ENCODE results near the gene KRTAP4-16. TPM values are rescaled to one million over a fixed set of nuclear protein-coding genes. Genes with fewer than 3 reads are reported as not detected.
"Not testable (repeated sequence)": the region's sequence is repeated elsewhere in the genome, so short reads cannot be mapped to it uniquely, and the experiment has no call there.

KRTAP4-16 gene
- total RNA-seq, 4 donors from 2014 or later, result not detected

GRCh38 chr17:41147531-41148204 lies 45.7 kb upstream of the KRTAP4-16 start:
- intact Hi-C loops (cut with DNase I; ENCODE audit: low total_unique reads), result no loop called here
- Histone ChIP-seq H3K36me3 (no peaks in the 10 kb centered on the region), H3K27ac (no peak overlapping the region), H3K27me3 (no peaks in the 10 kb centered on the region), H3K9me3 (no peaks in the 10 kb centered on the region), H3K4me3 (no peak overlapping the region), H3K4me1 (no peaks in the 10 kb centered on the region)
- no peak for DNase-seq
- TF ChIP-seq CTCF (IDR thresholded peaks at IDR 0.05) (no peak), POLR2A (IDR thresholded peaks at IDR 0.05) (no peak)

GRCh38 chr17:41145261-41145660 lies 43.3 kb upstream of the KRTAP4-16 start:
- H3K4me3 ChIP-seq, result no peak overlapping the region
- DNase-seq, result no peak
- TF ChIP-seq POLR2A (IDR thresholded peaks at IDR 0.05), result no peak
- TF ChIP-seq CTCF (IDR thresholded peaks at IDR 0.05), result no peak
- no peaks in the 10 kb centered on the region for H3K36me3 ChIP-seq
- no peaks in the 10 kb centered on the region for H3K4me1 ChIP-seq
- H3K9me3 ChIP-seq, result no peaks in the 10 kb centered on the region
- intact Hi-C loops (cut with DNase I; ENCODE audit: low total_unique reads), result no loop called here
- no peaks in the 10 kb centered on the region for H3K27me3 ChIP-seq
- no peak overlapping the region for H3K27ac ChIP-seq

GRCh38 chr17:41144846-41145245 lies 42.8 kb upstream of the KRTAP4-16 start:
- H3K27me3 ChIP-seq, result no peaks in the 10 kb centered on the region
- DNase-seq, result no peak
- no peak for TF ChIP-seq CTCF (IDR thresholded peaks at IDR 0.05)
- TF ChIP-seq POLR2A (IDR thresholded peaks at IDR 0.05), result no peak
- no peaks in the 10 kb centered on the region for H3K9me3 ChIP-seq
- H3K4me1 ChIP-seq, result no peaks in the 10 kb centered on the region
- intact Hi-C loops (cut with DNase I; ENCODE audit: low total_unique reads), result no loop called here
- no peaks in the 10 kb centered on the region for H3K36me3 ChIP-seq
- no peak overlapping the region for H3K4me3 ChIP-seq
- no peak overlapping the region for H3K27ac ChIP-seq

DNA sequence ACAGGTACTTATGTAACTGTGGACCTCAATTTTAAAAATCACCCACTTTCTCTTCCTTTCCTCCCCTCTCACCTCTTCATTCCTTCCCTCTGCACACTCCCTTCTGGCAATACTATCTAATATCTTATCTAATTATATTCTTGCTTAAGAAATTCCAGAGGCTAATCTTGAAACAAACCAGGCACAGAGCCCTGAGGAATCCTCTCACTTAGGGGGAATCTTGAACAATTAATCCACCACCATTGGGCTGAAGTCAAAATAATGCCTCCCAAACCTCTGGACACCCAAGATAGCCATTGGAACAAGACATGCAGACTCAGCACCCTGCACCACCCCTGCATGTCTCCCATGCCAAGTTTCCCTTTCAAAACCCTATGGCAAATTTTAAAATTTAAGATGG lies 39.4 kb upstream of the KRTAP4-16 start:
- no peak overlapping the region for H3K4me3 ChIP-seq
- no peaks in the 10 kb centered on the region for H3K9me3 ChIP-seq
- TF ChIP-seq CTCF (IDR thresholded peaks at IDR 0.05), result no peak
- TF ChIP-seq POLR2A (IDR thresholded peaks at IDR 0.05), result no peak
- no peak overlapping the region for H3K27ac ChIP-seq
- H3K27me3 ChIP-seq, result no peaks in the 10 kb centered on the region
- H3K36me3 ChIP-seq, result no peaks in the 10 kb centered on the region
- intact Hi-C loops (cut with DNase I; ENCODE audit: low total_unique reads), result no loop called here
- H3K4me1 ChIP-seq, result no peaks in the 10 kb centered on the region
- DNase-seq, result no peak

GRCh38 chr17:41140360-41141131 lies 38.5 kb upstream of the KRTAP4-16 start, which contains the start of gene KRTAP4-6:
Gene KRTAP4-6 (minus strand): TSS chr17:41140544. CDS start chr17:41140487, 57 bp downstream.
- intact Hi-C loops (cut with DNase I; ENCODE audit: low total_unique reads), result no loop called here
- DNase-seq, result no peak

GRCh38 chr17:41139865-41140264 lies 37.9 kb upstream of the KRTAP4-16 start:
- H3K27me3 ChIP-seq; H3K27ac ChIP-seq; H3K4me3 ChIP-seq; intact Hi-C loops (cut with DNase I; ENCODE audit: low total_unique reads); H3K36me3 ChIP-seq; H3K4me1 ChIP-seq; DNase-seq; H3K9me3 ChIP-seq: not testable (repeated sequence)

More at GRCh38 chr17:41140360-41141131, 38.5 kb upstream of the KRTAP4-16 start, which contains the start of gene KRTAP4-6:
- Histone ChIP-seq H3K27me3 (no peaks in the 10 kb centered on the region), H3K4me1 (no peaks in the 10 kb centered on the region), H3K27ac (no peak within 1 kb of the TSS), H3K36me3 (no peaks in the 10 kb centered on the region), H3K9me3 (no peaks in the 10 kb centered on the region), H3K4me3 (no peak within 1 kb of the TSS)
- no peak for TF ChIP-seq CTCF (IDR thresholded peaks at IDR 0.05)
- TF ChIP-seq POLR2A (IDR thresholded peaks at IDR 0.05), result no peak

Measured in uterus (tissue), 4 donors.